GM19099 (cell line): ENCODE results near the gene TAAR8.

Source experiments
- POLR2A ChIP-seq: IDR thresholded peaks from 3 replicates; pipeline ENCODE4 v1.6.1; 2011; ENCODE audit warnings: low read depth; ENCODE audit not compliant: insufficient read length; ENCODE audit errors: extremely low read depth

Gene TAAR8

GRCh38 chr6:132552372-132552771 lies at the start of gene TAAR8:
TSS of gene TAAR8 (plus strand) at chr6:132552672. CDS start at chr6:132552693, 21 bp downstream.
- no peak for TF ChIP-seq POLR2A

- no peak for TF ChIP-seq POLR2A
Measured at GRCh38 chr6:132504757-132505156, 47.7 kb upstream of the TAAR8 start.

GRCh38 chr6:132505158-132505557 lies 47.3 kb upstream of the TAAR8 start:
- TF ChIP-seq POLR2A = no peak

GRCh38 chr6:132506461-132506860 lies 46.0 kb upstream of the TAAR8 start:
- no peak for TF ChIP-seq POLR2A

- no peak for TF ChIP-seq POLR2A
Measured at GRCh38 chr6:132506869-132507808, 45.3 kb upstream of the TAAR8 start.

- no peak for TF ChIP-seq POLR2A
Measured at GRCh38 chr6:132511210-132511830, 41.2 kb upstream of the TAAR8 start.

GRCh38 chr6:132511831-132512220 lies 40.6 kb upstream of the TAAR8 start:
- TF ChIP-seq POLR2A = no peak

GRCh38 chr6:132512342-132512637 lies 40.2 kb upstream of the TAAR8 start:
- TF ChIP-seq POLR2A = no peak

GRCh38 chr6:132512638-132513632 lies 39.5 kb upstream of the TAAR8 start, which contains the start of gene STX7:
TSS of gene STX7 (minus strand) at chr6:132513116. CDS start at chr6:132503530, 9,586 bp downstream.
- TF ChIP-seq POLR2A = peak; percentile 76

GRCh38 chr6:132513831-132514545 lies 38.5 kb upstream of the TAAR8 start:
- no peak for TF ChIP-seq POLR2A

- no peak for TF ChIP-seq POLR2A
Measured at GRCh38 chr6:132515386-132515785, 37.1 kb upstream of the TAAR8 start.

- TF ChIP-seq POLR2A = no peak
Measured at GRCh38 chr6:132520953-132521352, 31.5 kb upstream of the TAAR8 start.

GRCh38 chr6:132524646-132525045 lies 27.8 kb upstream of the TAAR8 start:
- TF ChIP-seq POLR2A = no peak

- TF ChIP-seq POLR2A = no peak
Measured at GRCh38 chr6:132525866-132526265, 26.6 kb upstream of the TAAR8 start.
